Hematopoietic multipotent progenitor cell treated with erythropoietin and hydrocortisone succinate and interleukin-3 and kit ligand, for 15 days (in vitro differentiated cells): ENCODE results near the gene CYP26C1.

Source experiments
- DNase-seq: peaks from one replicate; pipeline ENCODE4 v3.0.0-alpha.2; 2015; ENCODE audit warnings: low spot score

Gene CYP26C1, protein sequence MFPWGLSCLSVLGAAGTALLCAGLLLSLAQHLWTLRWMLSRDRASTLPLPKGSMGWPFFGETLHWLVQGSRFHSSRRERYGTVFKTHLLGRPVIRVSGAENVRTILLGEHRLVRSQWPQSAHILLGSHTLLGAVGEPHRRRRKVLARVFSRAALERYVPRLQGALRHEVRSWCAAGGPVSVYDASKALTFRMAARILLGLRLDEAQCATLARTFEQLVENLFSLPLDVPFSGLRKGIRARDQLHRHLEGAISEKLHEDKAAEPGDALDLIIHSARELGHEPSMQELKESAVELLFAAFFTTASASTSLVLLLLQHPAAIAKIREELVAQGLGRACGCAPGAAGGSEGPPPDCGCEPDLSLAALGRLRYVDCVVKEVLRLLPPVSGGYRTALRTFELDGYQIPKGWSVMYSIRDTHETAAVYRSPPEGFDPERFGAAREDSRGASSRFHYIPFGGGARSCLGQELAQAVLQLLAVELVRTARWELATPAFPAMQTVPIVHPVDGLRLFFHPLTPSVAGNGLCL

DNA sequence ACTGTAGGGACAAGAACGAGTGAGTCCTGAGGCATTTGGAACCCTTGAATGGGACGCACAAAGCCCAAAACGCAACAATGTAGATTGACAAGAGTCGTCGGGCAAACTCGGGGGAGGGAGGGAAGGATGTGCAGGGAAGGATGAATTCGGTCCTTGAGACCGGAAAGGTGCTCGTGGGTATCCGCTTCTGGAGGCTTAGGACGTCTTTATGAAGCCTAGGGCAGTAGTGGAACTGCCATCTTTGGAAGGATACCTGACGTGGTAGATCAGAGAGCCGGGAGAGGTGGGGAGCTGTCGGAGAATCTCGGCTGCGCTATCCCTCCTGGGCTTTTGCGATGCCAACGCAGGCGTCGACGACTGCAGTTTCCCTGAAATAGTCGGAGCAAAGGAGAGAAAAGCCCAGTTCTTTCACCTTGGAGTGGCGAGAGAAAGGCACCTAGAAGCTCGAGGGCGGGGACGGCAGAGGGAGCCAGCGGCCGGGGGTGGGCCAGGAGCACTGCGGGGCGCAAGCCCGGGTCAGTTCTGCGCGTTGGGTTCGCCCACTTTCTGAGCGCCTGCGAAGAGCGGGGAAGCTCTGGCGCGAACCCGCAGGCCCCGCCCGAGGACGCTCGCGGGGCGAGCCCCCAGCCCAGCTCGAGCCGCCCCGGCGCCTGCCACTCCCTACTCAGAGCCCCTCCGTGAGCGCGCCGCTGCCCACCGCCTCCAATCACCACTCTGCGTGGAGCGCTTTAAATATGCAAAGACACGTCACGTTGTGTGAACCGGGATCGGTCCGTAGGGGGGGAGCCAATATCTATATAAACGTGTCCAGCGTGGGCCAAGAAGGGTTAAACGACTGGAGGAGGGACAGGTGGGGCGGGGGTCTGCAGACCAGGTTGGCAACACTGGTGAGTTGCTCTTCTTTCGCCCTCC lies at the start of gene CYP26C1:
Gene CYP26C1, plus strand, starts transcription at position 824 of the 912 bp plus-strand sequence. CDS start 466 bp downstream, outside the sequence.
- no peak for DNase-seq

DNA sequence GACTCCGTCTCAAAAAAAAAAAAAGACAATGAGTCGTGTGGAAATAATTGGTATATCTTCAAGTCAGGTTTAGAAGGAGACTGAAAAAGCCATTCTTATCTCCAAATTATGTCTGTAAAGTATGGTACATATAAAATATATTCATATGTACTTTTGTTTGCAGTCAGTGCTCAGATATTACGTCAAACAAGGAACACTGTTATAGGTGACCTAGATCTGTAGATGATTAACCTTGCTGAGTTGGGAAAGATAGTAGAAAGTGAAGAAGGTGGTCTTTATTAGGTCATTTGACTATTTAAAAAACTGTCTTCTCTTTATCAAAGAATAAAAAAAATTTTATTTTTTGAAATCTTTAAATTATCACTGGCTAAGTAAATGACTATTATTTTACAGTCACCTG lies 44.9 kb upstream of the CYP26C1 start:
- DNase-seq, result no peak

DNA sequence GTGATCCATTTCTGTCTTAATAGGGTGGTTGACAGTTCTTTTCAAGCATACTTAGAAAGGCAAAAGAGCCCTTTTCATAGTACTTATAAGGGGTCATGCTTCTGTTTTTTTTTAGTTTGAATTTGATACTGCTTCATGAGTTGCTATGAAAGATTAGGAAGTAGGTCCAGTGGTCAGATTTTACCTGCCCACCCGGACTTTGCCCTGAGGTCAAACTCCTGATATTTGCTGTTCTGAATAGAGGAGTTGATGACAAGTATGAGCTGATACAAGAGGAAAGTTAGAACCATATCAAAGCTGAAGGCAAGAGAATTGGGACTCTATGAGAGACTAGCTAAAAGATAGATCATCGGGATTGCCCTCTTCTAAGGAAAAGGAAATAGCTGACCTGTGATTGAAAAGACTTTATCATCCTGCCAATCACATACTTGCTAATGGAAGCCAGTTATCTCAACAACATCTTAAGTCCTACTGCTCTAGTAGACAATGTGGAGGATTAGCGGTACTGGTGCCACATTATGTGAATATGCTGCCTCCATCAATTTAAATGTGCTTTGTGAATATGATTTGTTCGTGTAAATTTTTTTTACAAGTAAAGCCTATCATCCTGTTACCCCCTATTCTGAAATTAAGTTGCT lies 37.5 kb upstream of the CYP26C1 start:
- no peak for DNase-seq

DNA sequence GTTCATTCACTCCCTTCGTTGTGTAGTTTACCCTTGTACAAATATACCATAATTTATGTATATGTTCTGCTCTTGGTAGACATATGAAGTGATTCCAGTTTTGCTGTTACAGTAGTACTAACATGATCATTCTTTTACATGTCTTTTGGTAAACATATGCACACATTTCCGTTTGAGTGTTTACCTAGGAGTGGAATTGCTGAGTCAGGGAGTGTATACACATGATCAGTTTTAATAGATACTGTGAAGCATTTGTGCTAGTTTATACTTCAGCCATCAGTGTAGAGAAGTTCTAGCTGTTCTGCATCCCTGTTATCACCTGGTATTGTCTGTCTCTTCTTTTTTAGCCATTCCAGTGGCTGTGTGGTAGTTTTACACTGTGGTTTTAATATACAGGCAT lies 34.5 kb upstream of the CYP26C1 start:
- DNase-seq, result peak; percentile 30

DNA sequence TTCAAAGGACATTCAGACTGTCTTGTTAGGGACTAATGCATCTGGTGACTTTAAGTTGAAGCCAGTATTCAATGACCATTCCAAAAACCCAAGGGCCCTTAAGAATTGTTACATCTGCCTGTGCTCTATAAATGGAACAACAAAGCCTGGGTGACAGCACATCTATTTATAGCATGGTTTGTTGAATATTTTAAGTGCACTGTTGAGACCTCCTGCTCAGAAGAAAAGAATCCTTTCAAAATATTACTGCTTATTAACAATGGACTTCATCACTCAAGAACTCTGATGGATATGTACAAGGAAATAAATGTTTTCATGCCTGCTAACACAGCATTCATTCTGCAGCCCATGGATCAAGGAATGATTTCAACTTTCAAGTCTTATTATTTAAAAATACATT lies 33.1 kb upstream of the CYP26C1 start:
- DNase-seq, result no peak

DNA sequence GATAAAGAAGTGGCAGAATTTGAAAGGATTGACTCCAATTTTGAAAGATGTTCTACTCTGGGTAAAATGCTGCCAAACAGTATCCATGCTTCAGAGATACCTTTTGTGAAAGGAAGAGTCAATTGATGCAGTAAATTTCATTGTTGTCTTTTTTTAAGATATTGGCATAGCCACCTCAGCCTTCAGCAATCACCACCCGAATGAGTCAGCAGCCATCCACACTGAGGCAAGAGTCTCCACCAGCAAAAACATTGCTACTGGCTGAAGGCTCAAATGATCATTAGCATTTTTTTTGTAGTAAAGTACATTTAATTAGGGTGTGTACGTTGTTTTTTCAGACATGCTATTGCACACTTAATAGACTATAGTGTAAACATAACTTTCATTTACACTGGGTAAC lies 31.7 kb upstream of the CYP26C1 start:
- DNase-seq, result peak; percentile 61

DNA sequence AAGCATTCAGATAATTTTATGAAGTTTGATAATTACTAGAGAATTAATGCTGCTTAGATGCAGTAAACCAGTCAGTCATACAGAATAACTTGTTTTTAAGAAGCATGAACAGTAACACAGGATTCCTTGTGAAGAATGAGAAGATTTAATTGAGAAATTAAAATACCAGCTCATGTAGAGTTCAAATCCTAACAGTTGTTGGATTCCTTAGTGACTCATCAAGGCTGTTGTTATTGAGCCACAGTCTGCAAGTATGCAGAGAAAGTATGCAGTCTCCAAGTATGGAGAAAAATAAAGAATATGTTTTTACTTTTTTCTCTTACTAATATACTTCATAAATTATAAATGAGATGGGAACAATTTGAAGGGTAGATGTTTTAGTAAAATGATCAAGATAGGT lies 30.2 kb upstream of the CYP26C1 start:
- no peak for DNase-seq

DNA sequence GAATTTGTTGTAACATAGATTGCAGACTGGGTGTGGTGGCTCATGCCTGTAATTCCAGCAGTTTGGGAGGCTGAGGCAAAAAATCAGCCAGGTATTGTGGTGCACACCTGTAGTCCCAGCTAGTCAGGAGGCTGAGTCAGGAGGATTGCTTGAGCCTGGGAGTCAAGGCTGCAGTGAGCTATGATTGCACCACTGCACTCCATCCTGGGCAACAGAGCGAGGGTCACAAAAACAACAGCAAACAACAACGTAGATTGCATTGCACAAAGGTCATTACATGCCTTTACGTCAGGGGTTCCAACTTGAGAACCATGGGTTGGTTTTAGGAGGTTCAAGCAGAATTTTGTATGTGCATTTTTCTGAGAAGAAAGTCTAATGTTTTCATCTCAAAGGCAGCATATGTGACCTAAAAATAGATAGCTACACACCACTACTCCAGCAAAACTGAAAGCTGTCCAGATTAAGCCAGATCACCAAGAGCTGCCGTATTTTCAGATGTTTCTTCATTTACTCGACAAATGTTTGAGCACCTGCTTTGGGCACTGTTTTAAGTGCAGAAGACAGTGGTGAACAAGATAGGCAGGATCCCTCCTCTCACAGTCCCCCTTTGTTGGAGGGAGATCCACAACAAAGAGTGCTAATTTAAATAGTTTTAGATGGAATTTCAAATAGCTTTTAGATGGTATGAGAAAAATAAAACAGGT lies 28.3 kb upstream of the CYP26C1 start:
- no peak for DNase-seq

DNA sequence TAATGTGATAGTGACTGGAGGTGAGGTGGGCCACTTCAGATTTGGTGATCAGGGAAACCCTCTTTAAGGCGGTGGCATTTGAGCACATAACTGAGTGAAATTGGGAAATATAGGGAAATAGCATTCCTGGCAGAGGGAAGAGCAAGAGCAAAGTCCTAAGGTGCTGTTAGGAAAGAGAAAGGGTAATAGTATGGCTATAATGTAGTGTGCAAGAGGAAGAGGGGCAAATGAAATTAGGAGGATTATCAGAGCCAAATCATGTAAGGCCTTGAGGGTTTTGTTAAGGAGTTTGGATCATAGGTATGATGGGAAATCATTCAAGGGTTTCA lies 27.8 kb upstream of the CYP26C1 start:
- DNase-seq, result no peak

DNA sequence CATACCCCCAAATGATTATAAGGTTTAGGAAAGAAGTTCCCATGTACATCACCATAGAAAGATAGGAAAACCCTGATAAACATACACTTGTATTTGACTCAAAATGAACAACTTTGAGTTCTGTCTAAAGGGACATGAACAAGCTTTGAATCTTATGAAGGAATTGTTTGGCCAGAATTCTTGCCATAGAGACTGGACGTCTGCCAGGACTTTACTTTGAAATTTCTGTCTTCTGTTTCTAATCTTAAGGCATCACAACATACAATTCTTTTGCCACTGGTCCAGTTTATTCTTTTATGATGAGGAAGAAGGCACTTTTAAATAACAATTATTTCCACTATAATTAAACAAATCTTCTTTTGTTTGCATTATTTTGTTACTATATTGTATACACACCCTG lies 26.2 kb upstream of the CYP26C1 start:
- DNase-seq, result no peak

DNA sequence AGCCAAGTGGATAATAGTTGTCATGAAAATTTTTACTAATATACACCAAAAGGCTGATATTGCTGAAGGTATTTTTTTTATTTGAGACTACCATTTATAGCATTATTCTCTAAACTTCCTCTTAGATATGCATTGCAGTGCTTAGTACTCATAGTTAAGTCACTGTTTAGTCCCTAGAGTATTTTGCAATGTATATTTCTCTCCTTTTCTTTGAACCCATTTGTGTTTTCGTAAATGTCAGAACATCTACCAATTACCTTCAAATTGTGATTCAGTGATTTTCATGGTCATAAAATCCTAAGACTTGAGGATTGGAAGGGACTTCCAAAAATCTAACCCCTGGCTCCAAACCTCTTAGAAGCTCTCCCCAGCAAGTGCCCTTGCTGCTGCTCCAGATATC lies 21.5 kb upstream of the CYP26C1 start:
- DNase-seq, result no peak

DNA sequence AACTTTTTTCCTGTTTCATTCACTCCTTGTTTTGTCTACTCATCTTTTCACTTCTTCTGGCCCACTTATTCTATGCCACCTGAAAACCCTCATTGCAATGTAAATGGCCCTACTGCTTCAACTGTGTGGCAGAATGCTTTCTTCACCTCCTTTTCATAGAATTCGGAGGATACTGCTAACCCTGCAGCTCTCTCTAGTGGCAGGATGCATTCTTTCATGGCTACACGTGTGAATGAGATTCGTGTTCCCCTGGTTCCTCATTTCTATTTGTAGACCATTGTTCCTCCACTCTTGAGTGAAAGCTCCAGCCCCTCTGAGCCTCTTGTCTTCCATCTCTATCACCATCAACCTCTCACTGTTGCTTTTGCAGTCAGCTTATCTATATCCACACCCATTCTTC lies 20.9 kb upstream of the CYP26C1 start:
- DNase-seq, result peak; percentile 74

DNA sequence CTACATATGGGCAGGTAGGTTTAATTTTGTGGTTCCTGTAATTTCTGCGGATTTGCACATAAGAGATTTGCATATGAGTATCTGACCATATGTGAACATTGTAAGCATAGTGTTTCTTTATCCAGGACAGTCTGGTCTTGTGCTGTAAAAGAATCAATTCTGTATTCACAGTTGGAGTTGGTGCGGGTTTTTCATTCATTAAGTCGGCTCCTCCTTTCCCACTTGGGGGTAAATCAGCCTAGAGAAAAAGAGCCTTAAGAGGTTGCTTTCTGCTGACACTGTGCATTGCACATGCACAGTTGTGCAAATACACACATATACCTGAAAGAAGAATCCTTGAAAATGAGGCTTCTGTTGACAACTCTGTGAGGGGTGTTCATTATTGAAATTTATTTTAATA lies 6.1 kb upstream of the CYP26C1 start:
- no peak for DNase-seq

DNA sequence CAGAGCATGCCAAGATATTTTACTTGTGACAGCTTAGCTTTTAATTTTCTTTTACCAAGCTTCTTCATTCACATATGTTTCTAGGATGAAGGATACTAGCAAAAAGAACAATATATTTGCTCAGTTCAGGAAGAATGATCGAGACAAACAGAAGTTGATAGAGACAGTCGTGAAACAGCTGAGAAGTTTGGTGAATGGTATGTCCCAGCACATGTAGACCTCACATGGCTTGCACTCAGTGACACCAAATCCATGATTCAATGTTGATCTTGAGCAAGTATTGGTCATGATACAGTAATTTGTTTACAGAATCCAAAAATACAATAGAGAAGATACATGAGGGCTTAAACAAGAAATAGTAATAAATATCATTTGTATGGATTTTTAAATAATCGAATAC lies 2.5 kb upstream of the CYP26C1 start:
- no peak for DNase-seq

DNA sequence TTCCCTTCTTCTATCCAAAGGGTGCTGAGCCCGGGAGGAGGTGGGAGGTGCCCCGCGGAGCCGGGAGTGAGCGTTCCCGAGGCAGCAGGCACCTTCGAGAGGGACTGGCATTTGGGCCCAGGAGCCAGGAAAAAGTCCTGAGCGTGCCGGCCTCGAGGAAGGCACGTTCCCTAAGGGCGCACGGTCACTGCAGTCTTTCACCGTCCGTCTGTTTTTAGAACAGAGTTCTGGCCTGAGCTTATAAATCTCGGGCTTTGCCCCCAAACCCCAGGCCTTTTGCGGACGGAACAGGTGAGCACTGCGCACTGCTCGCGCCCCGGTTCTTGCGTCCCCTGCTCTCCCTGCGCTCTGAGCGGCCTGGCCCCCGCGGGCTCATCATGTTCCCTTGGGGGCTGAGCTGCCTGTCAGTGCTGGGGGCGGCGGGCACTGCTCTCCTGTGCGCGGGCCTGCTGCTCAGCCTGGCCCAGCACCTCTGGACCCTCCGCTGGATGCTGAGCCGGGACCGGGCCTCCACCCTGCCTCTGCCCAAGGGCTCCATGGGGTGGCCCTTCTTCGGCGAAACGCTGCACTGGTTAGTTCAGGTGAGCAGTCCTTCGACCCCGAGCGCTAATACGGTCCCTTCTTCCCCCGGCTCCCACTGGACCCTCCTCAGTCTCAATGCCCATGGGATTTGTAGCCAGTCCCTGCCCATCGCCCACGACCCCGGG lies 442 bp downstream of the CYP26C1 start:
- DNase-seq, result no peak

DNA sequence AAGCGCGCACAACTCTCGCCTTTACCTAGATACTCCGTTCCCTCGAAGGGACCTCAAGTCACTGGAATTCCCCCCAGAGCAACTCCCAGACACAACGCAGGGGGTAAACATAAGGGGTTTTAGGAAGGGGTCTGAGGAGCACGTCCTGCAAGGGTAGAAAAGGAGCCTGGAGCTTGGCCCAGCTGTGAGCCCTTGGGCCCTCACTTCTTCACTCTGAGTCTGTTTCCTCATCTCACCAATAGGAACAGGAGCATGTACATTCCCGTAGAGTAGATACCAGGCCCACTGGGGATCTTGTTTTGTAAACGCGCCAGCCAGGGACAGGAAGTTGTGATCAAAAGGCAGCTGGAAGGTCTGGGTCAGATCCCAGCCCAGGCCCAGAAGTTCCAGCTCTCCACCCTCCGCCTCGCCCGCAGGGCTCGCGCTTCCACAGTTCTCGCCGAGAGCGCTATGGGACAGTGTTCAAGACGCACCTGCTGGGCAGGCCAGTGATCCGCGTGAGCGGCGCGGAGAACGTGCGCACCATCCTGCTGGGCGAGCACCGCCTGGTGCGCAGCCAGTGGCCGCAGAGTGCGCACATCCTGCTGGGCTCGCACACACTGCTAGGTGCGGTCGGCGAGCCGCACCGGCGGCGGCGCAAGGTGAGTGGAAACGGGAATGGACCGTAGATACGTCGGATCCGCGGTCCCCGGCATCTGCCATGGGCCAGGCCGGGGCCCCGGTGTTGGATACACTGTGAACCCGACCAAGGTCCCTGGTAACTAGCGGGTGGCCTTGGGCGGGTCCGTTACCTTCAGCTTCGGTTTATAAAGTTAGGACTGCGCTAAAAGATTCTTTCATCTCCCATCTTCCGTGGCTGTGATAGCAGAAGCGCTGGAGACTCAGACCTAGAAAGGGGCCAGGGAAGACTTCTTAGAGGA lies 1.3 kb downstream of the CYP26C1 start:
- no peak for DNase-seq

DNA sequence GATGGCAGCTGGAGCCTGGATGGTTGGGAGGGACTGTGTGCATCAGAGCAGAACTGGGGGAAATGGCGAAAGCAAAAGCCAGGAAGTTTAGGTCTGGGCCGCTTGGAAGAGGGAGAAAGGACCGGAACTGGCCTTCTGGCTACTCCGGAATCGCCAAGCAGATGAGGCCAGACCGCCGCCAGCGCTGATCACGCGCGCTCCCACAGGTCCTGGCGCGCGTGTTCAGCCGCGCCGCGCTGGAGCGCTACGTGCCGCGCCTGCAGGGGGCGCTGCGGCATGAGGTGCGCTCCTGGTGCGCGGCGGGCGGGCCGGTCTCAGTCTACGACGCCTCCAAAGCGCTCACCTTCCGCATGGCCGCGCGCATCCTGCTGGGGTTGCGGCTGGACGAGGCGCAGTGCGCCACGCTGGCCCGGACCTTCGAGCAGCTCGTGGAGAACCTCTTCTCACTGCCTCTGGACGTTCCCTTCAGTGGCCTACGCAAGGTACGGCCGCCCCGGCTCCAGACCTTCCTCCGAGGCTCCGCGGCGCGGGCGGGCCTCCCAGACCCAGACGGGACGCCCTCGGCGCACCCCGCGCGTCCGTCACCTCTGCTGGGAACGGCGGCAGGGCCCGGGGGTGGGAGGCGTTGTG lies 2.0 kb downstream of the CYP26C1 start:
- DNase-seq, result peak; percentile 59

DNA sequence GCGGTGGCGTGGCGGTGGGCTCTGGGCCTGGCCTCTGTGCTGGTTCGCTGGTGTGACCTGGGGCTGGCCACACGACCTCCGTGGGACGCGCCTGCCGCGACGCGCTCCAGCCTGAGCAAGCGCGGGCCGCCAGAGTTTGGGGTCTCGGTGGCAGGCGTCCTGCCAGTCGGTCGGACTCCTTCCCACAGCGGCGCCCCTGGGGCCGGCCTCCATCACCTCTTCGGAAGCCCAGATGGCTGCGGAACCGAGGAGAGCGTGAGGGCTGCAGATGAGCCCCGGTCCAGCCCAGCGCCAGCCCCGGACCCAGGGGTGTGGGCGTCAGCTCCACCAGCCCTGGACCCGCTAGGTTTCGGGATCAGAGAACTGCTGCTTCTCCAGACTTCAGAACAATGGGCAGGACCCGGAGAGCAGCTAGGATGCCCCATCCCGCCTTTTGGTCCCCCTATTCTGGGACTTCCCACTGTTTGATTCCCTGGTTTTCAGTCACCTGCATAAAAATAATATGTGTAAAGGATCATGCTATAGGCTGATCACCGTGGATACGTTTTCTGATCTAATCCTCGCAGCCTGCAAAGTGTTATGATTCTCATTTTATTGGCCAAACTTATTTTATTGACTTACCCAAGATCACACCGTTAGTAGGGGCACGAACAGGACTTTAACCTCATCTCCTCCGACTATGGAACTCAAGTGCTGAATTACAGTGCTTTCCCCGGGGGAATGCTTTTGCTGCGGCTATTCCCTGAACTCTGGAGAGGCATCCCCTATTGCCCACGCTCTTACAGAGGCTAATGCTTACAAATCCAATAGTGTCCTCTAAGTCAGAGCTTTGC lies 2.8 kb downstream of the CYP26C1 start:
- DNase-seq, result no peak
